GM21423 (cell line): ENCODE data around the gene SAPCD1.

Experiments used
- ATAC-seq: cut with Tn5 transposase; IDR thresholded peaks from one replicate; pipeline ENCODE4 v1.9.1; 2021; ENCODE audit warnings: mild to moderate bottlenecking, moderate library complexity; ENCODE audit not compliant: unreplicated experiment

The SAPCD1 gene

GRCh38 chr6:31762356-31762755, at the start of gene SAPCD1:
SAPCD1 (plus strand) TSS chr6:31762656; CDS start chr6:31763055, 399 bp downstream.
- no peak for ATAC-seq

- ATAC-seq = no peak
Measured at GRCh38 chr6:31713465-31713864, 49.0 kb upstream of the SAPCD1 start.

GRCh38 chr6:31713991-31714684, 48.3 kb upstream of the SAPCD1 start:
- no peak for ATAC-seq

GRCh38 chr6:31715022-31715958, 47.2 kb upstream of the SAPCD1 start, which contains the start of gene LY6G6D:
LY6G6D (plus strand) TSS chr6:31715348; CDS start chr6:31715356, 8 bp downstream.
- no peak for ATAC-seq

- no peak for ATAC-seq
Measured at GRCh38 chr6:31717499-31718222, 44.8 kb upstream of the SAPCD1 start.

- ATAC-seq = no peak
Measured at GRCh38 chr6:31718265-31718664, 44.2 kb upstream of the SAPCD1 start.

GRCh38 chr6:31719001-31719400, 43.5 kb upstream of the SAPCD1 start:
- ATAC-seq = no peak

GRCh38 chr6:31720196-31720770, 42.2 kb upstream of the SAPCD1 start:
- no peak for ATAC-seq

GRCh38 chr6:31721351-31722020, 41.0 kb upstream of the SAPCD1 start, which contains the start of gene LY6G6C:
LY6G6C (minus strand) TSS chr6:31721746; CDS start chr6:31721679, 67 bp downstream.
- ATAC-seq = no peak

GRCh38 chr6:31722173-31722572, 40.3 kb upstream of the SAPCD1 start:
- no peak for ATAC-seq

GRCh38 chr6:31723245-31723979, 39.0 kb upstream of the SAPCD1 start, which contains the start of gene MPIG6B:
MPIG6B (plus strand) TSS chr6:31723373; CDS start chr6:31723384, 11 bp downstream.
- ATAC-seq = no peak

- ATAC-seq = no peak
Measured at GRCh38 chr6:31723980-31724691, 38.3 kb upstream of the SAPCD1 start.

GRCh38 chr6:31725502-31726350, 36.7 kb upstream of the SAPCD1 start:
- ATAC-seq = no peak

GRCh38 chr6:31727034-31727716, 35.3 kb upstream of the SAPCD1 start:
- peak; percentile 54 for ATAC-seq

GRCh38 chr6:31727717-31728671, 34.5 kb upstream of the SAPCD1 start:
- no peak for ATAC-seq
